ENCODE results near the gene SCEL. TPM values are rescaled to one million over a fixed set of nuclear protein-coding genes. Genes with fewer than 3 reads are reported as not detected.

SCEL gene
- total RNA-seq, 3 donors from 2014 or later (not counting 1 experiment from before 2014, with no cell fraction given): not detected

- Histone ChIP-seq H3K4me1 (ENCODE audit: control insufficient read depth, insufficient read depth, low read length) (no peaks in the 10 kb centered on the region), H3K27me3 (ENCODE audit: control insufficient read depth, insufficient read depth, low read length) (peaks cover 7% of the 10 kb centered on the region), H3K4me3 (ENCODE audit: low read length) (no peak overlapping the region), H3K9me3 (ENCODE audit: control insufficient read depth, insufficient read depth, low read length) (no peaks in the 10 kb centered on the region), H3K27ac (ENCODE audit: low read length) (no peak overlapping the region), H3K36me3 (ENCODE audit: control insufficient read depth, insufficient read depth, low read length) (no peaks in the 10 kb centered on the region)
- Mint-ChIP-seq H3K9me3 (peaks cover 2 to 3% of the 10 kb centered on the region in 2 donors), H3K27me3 (ENCODE audit: low read depth in 2 of 2) (peaks cover 37 to 38% of the 10 kb centered on the region in 2 donors), H3K36me3 (no peaks in the 10 kb centered on the region), H3K4me3 (no peak overlapping the region), H3K4me1 (no peaks in the 10 kb centered on the region), H3K27ac (no peak overlapping the region)
- intact Hi-C loops (cut with micrococcal nuclease): no loop called here
- no peak for TF ChIP-seq CTCF (IDR thresholded peaks at IDR 0.05)
- ATAC-seq (no peak), DNase-seq (no peak)
Observed at GRCh38 chr13:77674852-77675251, 139.3 kb downstream of the SCEL start.

- 71% methylated on average over 5 of the region's 5 CpGs for WGBS (ENCODE audit: insufficient coverage)
- Histone ChIP-seq H3K27ac (ENCODE audit: low read length) (no peak overlapping the region), H3K27me3 (ENCODE audit: control insufficient read depth, insufficient read depth, low read length) (peaks cover 7% of the 10 kb centered on the region), H3K36me3 (ENCODE audit: control insufficient read depth, insufficient read depth, low read length) (no peaks in the 10 kb centered on the region), H3K4me1 (ENCODE audit: control insufficient read depth, insufficient read depth, low read length) (no peaks in the 10 kb centered on the region), H3K9me3 (ENCODE audit: control insufficient read depth, insufficient read depth, low read length) (no peaks in the 10 kb centered on the region), H3K4me3 (ENCODE audit: low read length) (no peak overlapping the region)
- intact Hi-C loops (cut with micrococcal nuclease): no loop called here
- H3K27me3 Mint-ChIP-seq (ENCODE audit: low read depth in 2 of 2): peaks cover 35 to 42% of the 10 kb centered on the region in 2 donors
- H3K4me3 Mint-ChIP-seq: no peak overlapping the region
- ATAC-seq (no peak), DNase-seq (no peak)
- H3K4me1 Mint-ChIP-seq: no peaks in the 10 kb centered on the region
- no peaks in the 10 kb centered on the region for H3K36me3 Mint-ChIP-seq
- H3K27ac Mint-ChIP-seq: no peak overlapping the region
- peaks cover 2 to 3% of the 10 kb centered on the region in 2 donors for H3K9me3 Mint-ChIP-seq
- TF ChIP-seq CTCF (IDR thresholded peaks at IDR 0.05): no peak
Observed at GRCh38 chr13:77678691-77679235, 143.3 kb downstream of the SCEL start.

- Mint-ChIP-seq H3K4me3 (no peak overlapping the region), H3K27me3 (ENCODE audit: low read depth in 2 of 2) (peaks cover 21 to 39% of the 10 kb centered on the region in 2 donors), H3K4me1 (no peaks in the 10 kb centered on the region), H3K27ac (no peak overlapping the region), H3K36me3 (no peaks in the 10 kb centered on the region), H3K9me3 (no peaks in the 10 kb centered on the region)
- no peak for TF ChIP-seq CTCF (IDR thresholded peaks at IDR 0.05)
- intact Hi-C loops (cut with micrococcal nuclease): no loop called here
- H3K4me1 ChIP-seq (ENCODE audit: control insufficient read depth, insufficient read depth, low read length): no peaks in the 10 kb centered on the region
- no peaks in the 10 kb centered on the region for H3K9me3 ChIP-seq (ENCODE audit: control insufficient read depth, insufficient read depth, low read length)
- peaks cover 4% of the 10 kb centered on the region for H3K27me3 ChIP-seq (ENCODE audit: control insufficient read depth, insufficient read depth, low read length)
- DNase-seq (no peak), ATAC-seq (no peak)
- H3K36me3 ChIP-seq (ENCODE audit: control insufficient read depth, insufficient read depth, low read length): no peaks in the 10 kb centered on the region
- no peak overlapping the region for H3K27ac ChIP-seq (ENCODE audit: low read length)
- 100% methylated on average over 1 of the region's 2 CpGs for WGBS (ENCODE audit: insufficient coverage)
- no peak overlapping the region for H3K4me3 ChIP-seq (ENCODE audit: low read length)
Observed at GRCh38 chr13:77687799-77688198, 152.3 kb downstream of the SCEL start.

- no peaks in the 10 kb centered on the region for H3K36me3 ChIP-seq (ENCODE audit: control insufficient read depth, insufficient read depth, low read length)
- peaks cover 22 to 33% of the 10 kb centered on the region in 2 donors for H3K27me3 Mint-ChIP-seq (ENCODE audit: low read depth in 2 of 2)
- H3K36me3 Mint-ChIP-seq: no peaks in the 10 kb centered on the region
- no peak for DNase-seq
- H3K4me1 Mint-ChIP-seq: peaks cover 11 to 13% of the 10 kb centered on the region in 2 donors
- peaks cover 4% of the 10 kb centered on the region for H3K27me3 ChIP-seq (ENCODE audit: control insufficient read depth, insufficient read depth, low read length)
- no peak overlapping the region for H3K4me3 Mint-ChIP-seq
- no peaks in the 10 kb centered on the region for H3K9me3 ChIP-seq (ENCODE audit: control insufficient read depth, insufficient read depth, low read length)
- H3K4me3 ChIP-seq (ENCODE audit: low read length): no peak overlapping the region
- no peak overlapping the region for H3K27ac ChIP-seq (ENCODE audit: low read length)
- peaks cover under 1% of the 10 kb centered on the region for H3K4me1 ChIP-seq (ENCODE audit: control insufficient read depth, insufficient read depth, low read length)
- H3K27ac Mint-ChIP-seq: no peak overlapping the region
- TF ChIP-seq CTCF (IDR thresholded peaks at IDR 0.05): no peak
- WGBS (ENCODE audit: insufficient coverage): 80% methylated on average over 1 of the region's 1 CpG
- ATAC-seq: no peak
- intact Hi-C loops (cut with micrococcal nuclease): loop anchor here (10.0 kb wide), 2 partner anchors 333 to 1693 kb away; no protein-coding TSS in a partner anchor
- no peaks in the 10 kb centered on the region for H3K9me3 Mint-ChIP-seq
Observed at GRCh38 chr13:77691871-77692270, 156.4 kb downstream of the SCEL start.

Measured in natural killer cell (primary cell).